HEK293 (cell line): ENCODE results near the gene THAP4.

ENCODE experiments used
- CTCF ChIA-PET: fragments of 350-600 bp; formaldehyde crosslinking; extraction: SDS; loops from one replicate; lab custom pipeline; 2021; ENCODE audit warnings: antibody characterized with exemption; lab: Yijun Ruan, JAX
- POLR2A ChIA-PET: fragments of 300-600 bp; formaldehyde crosslinking; extraction: SDS; loops from one replicate; lab custom pipeline; 2020; ENCODE audit warnings: antibody characterized with exemption, inconsistent platforms; lab: Yijun Ruan, JAX
- H3K27ac ChIP-seq: fragments of 200-500 bp; sonication (Bioruptor generic); 2 replicates; pipeline ENCODE4 v1.5.1; 2014; ENCODE audit warnings: low read depth, low read length, control low read depth, inconsistent platforms; ENCODE audit errors: extremely low read depth
- H3K36me3 ChIP-seq, 2 experiments: fragments of 200-500 bp in 1 of 2; sonication (Bioruptor generic) in 1 of 2; 1 replicate in 1 of 2; 2 replicates in 1 of 2; pipeline ENCODE4 v1.5.1; 2014 to 2017; ENCODE audit warnings: inconsistent platforms in 2 of 2, low read length in 2 of 2; ENCODE audit not compliant: control insufficient read depth in 2 of 2, insufficient read depth in 1 of 2
- H3K4me1 ChIP-seq: fragments of 200-500 bp; sonication (Bioruptor generic); 2 replicates; pipeline ENCODE4 v1.5.1; 2014; ENCODE audit warnings: mild to moderate bottlenecking, low read length, inconsistent platforms; ENCODE audit not compliant: control insufficient read depth, insufficient read depth
- H3K4me3 ChIP-seq: 2 replicates; pipeline ENCODE4 v1.5.1; 2011; ENCODE audit warnings: low read depth, mild to moderate bottlenecking, control low read depth, low read length, moderate library complexity
- H3K9me3 ChIP-seq: fragments of 200-500 bp; sonication (Bioruptor generic); 2 replicates; pipeline ENCODE4 v1.5.1; 2014; ENCODE audit warnings: low read depth, low read length, inconsistent platforms; ENCODE audit not compliant: control insufficient read depth, insufficient read depth
- EGR2 ChIP-seq: fragments of 450-650 bp; formaldehyde crosslinking; IDR thresholded peaks from 2 replicates; pipeline ENCODE4 v1.5.1; 2016; ENCODE audit warnings: low read depth, missing biosample characterization, missing genetic modification characterization
- GLIS1 ChIP-seq: fragments of 450-650 bp; formaldehyde crosslinking; IDR thresholded peaks from 2 replicates; pipeline ENCODE4 v1.5.1; 2016; ENCODE audit warnings: missing biosample characterization, missing genetic modification characterization
- GLIS2 ChIP-seq: fragments of 450-650 bp; formaldehyde crosslinking; IDR thresholded peaks from 2 replicates; pipeline ENCODE4 v1.5.1; 2016; ENCODE audit warnings: missing biosample characterization, missing genetic modification characterization
- KLF17 ChIP-seq: fragments of 450-650 bp; formaldehyde crosslinking; IDR thresholded peaks from 2 replicates; pipeline ENCODE4 v1.5.1; 2016; ENCODE audit warnings: missing biosample characterization, missing genetic modification characterization
- KLF8 ChIP-seq: fragments of 450-650 bp; formaldehyde crosslinking; IDR thresholded peaks from 2 replicates; pipeline ENCODE4 v1.5.1; 2016; ENCODE audit warnings: missing biosample characterization, missing genetic modification characterization
- MZF1 ChIP-seq: fragments of 450-650 bp; formaldehyde crosslinking; IDR thresholded peaks from 2 replicates; pipeline ENCODE4 v1.5.1; 2017; ENCODE audit warnings: missing biosample characterization, missing genetic modification characterization, borderline replicate concordance
- OVOL3 ChIP-seq: fragments of 450-650 bp; formaldehyde crosslinking; IDR thresholded peaks from 2 replicates; pipeline ENCODE4 v1.5.1; 2016; ENCODE audit warnings: missing biosample characterization, missing genetic modification characterization
- PATZ1 ChIP-seq: fragments of 450-650 bp; formaldehyde crosslinking; IDR thresholded peaks from 2 replicates; pipeline ENCODE4 v1.5.1; 2016; ENCODE audit warnings: missing biosample characterization, missing genetic modification characterization
- PBX3 ChIP-seq: sonication (generic); formaldehyde crosslinking; IDR thresholded peaks from 2 replicates; pipeline ENCODE4 v1.8.1; 2022; ENCODE audit warnings: mild to moderate bottlenecking, moderate library complexity, missing genetic modification reagents
- PRDM1 ChIP-seq: fragments of 450-650 bp; formaldehyde crosslinking; IDR thresholded peaks from 2 replicates; pipeline ENCODE4; 2016; ENCODE audit warnings: missing biosample characterization, missing genetic modification characterization
- RBAK ChIP-seq: fragments of 450-650 bp; formaldehyde crosslinking; IDR thresholded peaks from 2 replicates; pipeline ENCODE4 v1.5.1; 2016; ENCODE audit warnings: missing biosample characterization, missing genetic modification characterization
- TCF7L2 ChIP-seq: IDR thresholded peaks from 2 replicates; pipeline ENCODE4 v1.6.1; 2011; ENCODE audit warnings: low read depth, mild to moderate bottlenecking, inconsistent platforms, low read length, moderate library complexity, borderline replicate concordance
- ZBTB20 ChIP-seq: fragments of 450-650 bp; formaldehyde crosslinking; IDR thresholded peaks from 2 replicates; pipeline ENCODE4 v1.5.1; 2016; ENCODE audit warnings: missing biosample characterization, missing genetic modification characterization
- ZBTB44 ChIP-seq: fragments of 450-650 bp; IDR thresholded peaks from 2 replicates; pipeline ENCODE4 v1.5.1; 2018; ENCODE audit warnings: missing biosample characterization, mild to moderate bottlenecking, missing genetic modification characterization
- ZIC2 ChIP-seq: fragments of 450-650 bp; formaldehyde crosslinking; IDR thresholded peaks from 2 replicates; pipeline ENCODE4 v1.5.1; 2016; ENCODE audit warnings: missing biosample characterization, missing genetic modification characterization
- ZNF223 ChIP-seq: fragments of 450-650 bp; formaldehyde crosslinking; IDR thresholded peaks from 2 replicates; pipeline ENCODE4 v1.5.1; 2016; ENCODE audit warnings: missing biosample characterization, missing genetic modification characterization
- ZNF311 ChIP-seq: fragments of 450-650 bp; formaldehyde crosslinking; IDR thresholded peaks from 2 replicates; pipeline ENCODE4 v1.5.1; 2017; ENCODE audit warnings: missing biosample characterization, missing genetic modification characterization, borderline replicate concordance
- ZNF391 ChIP-seq: fragments of 450-650 bp; formaldehyde crosslinking; IDR thresholded peaks from 2 replicates; pipeline ENCODE4 v1.5.1; 2016; ENCODE audit warnings: low read depth, missing biosample characterization, missing genetic modification characterization, borderline replicate concordance
- ZNF433 ChIP-seq: fragments of 450-650 bp; formaldehyde crosslinking; IDR thresholded peaks from 2 replicates; pipeline ENCODE4 v1.5.1; 2016; ENCODE audit warnings: missing biosample characterization, missing genetic modification characterization, low read depth
- ZNF518A ChIP-seq: fragments of 450-650 bp; formaldehyde crosslinking; conservative IDR thresholded peaks from 2 replicates; pipeline ENCODE4 v1.5.1; 2016; ENCODE audit warnings: low read depth, missing biosample characterization, missing genetic modification characterization
- ZNF544 ChIP-seq: fragments of 450-650 bp; formaldehyde crosslinking; IDR thresholded peaks from 2 replicates; pipeline ENCODE4 v1.5.0; 2017; ENCODE audit warnings: missing biosample characterization, missing genetic modification characterization
- ZNF585B ChIP-seq: fragments of 450-650 bp; formaldehyde crosslinking; IDR thresholded peaks from 2 replicates; pipeline ENCODE4 v1.5.1; 2016; ENCODE audit warnings: missing biosample characterization, missing genetic modification characterization
- ZNF610 ChIP-seq: fragments of 450-650 bp; formaldehyde crosslinking; IDR thresholded peaks from 2 replicates; pipeline ENCODE4 v1.5.1; 2016; ENCODE audit warnings: missing biosample characterization, missing genetic modification characterization, borderline replicate concordance
- ZNF768 ChIP-seq: fragments of 450-650 bp; formaldehyde crosslinking; IDR thresholded peaks from 2 replicates; pipeline ENCODE4 v1.5.1; 2018; ENCODE audit warnings: missing biosample characterization, mild to moderate bottlenecking, missing genetic modification characterization
- ZNF837 ChIP-seq: fragments of 450-650 bp; formaldehyde crosslinking; IDR thresholded peaks from 2 replicates; pipeline ENCODE4 v1.5.1; 2016; ENCODE audit warnings: missing biosample characterization, missing genetic modification characterization

Gene THAP4

GRCh38 chr2:241565411-241565810 is 71.5 kb downstream of the THAP4 start:
- H3K36me3 ChIP-seq: no peaks in the 10 kb centered on the region
- ChIA-PET POLR2A (no interaction called here), CTCF (no interaction called here)
- H3K9me3 ChIP-seq: no peaks in the 10 kb centered on the region
- no peak overlapping the region for H3K27ac ChIP-seq
- TF ChIP-seq ZNF518A (tag by site-specific recombination): no peak
- no peak for TF ChIP-seq ZNF433 (tag by site-specific recombination)
- no peak for TF ChIP-seq ZNF837 (tag by site-specific recombination)
- no peak for TF ChIP-seq ZBTB44
- no peak for TF ChIP-seq PATZ1 (tag by site-specific recombination)
- TF ChIP-seq EGR2: no peak
- no peak for TF ChIP-seq ZNF610 (tag by site-specific recombination)
- TF ChIP-seq GLIS2 (tag by site-specific recombination): peak; percentile 38
- no peak for TF ChIP-seq KLF17 (tag by site-specific recombination)
- TF ChIP-seq PRDM1 (tag by site-specific recombination): no peak
- peak; percentile 54 for TF ChIP-seq ZIC2 (tag by site-specific recombination)
- TF ChIP-seq GLIS1: peak; percentile 90
- no peak for TF ChIP-seq KLF8 (tag by site-specific recombination)
- H3K4me1 ChIP-seq: no peaks in the 10 kb centered on the region
- no peak overlapping the region for H3K4me3 ChIP-seq

GRCh38 chr2:241564596-241565410 is 72.2 kb downstream of the THAP4 start:
- Histone ChIP-seq H3K4me3 (no peak overlapping the region), H3K36me3 (no peaks in the 10 kb centered on the region), H3K9me3 (no peaks in the 10 kb centered on the region), H3K4me1 (no peaks in the 10 kb centered on the region), H3K27ac (no peak overlapping the region)
- CTCF ChIA-PET: no interaction called here
- POLR2A ChIA-PET: no interaction called here
- no peak for TF ChIP-seq ZNF311 (tag by site-specific recombination)
- TF ChIP-seq ZNF585B: no peak
- TF ChIP-seq RBAK (tag by site-specific recombination): no peak
- TF ChIP-seq ZNF544 (tag by site-specific recombination): no peak
- no peak for TF ChIP-seq ZNF391 (tag by site-specific recombination)
- no peak for TF ChIP-seq TCF7L2
- TF ChIP-seq ZNF223 (tag by site-specific recombination): peak; percentile 90
- TF ChIP-seq PBX3 (CRISPR knock-in tag): no peak
- no peak for TF ChIP-seq ZNF768
- no peak for TF ChIP-seq ZBTB20 (tag by site-specific recombination)
- no peak for TF ChIP-seq MZF1 (tag by site-specific recombination)
- peak; percentile 48; the same call in 1 of the 2 replicates for TF ChIP-seq GLIS1
- TF ChIP-seq OVOL3 (tag by site-specific recombination): no peak
